Mucosa of descending colon (tissue), 3 donors: ENCODE results near the gene SLC2A5. TPM values are rescaled to one million over a fixed set of nuclear protein-coding genes. Genes with fewer than 3 reads are reported as not detected.

Experiments
- ATAC-seq: fragments of 200-7000 bp; cut with Tn5 transposase; one replicate; pipeline ENCODE4 v1.9.1; 2020; ENCODE audit warnings: mild to moderate bottlenecking, moderate library complexity
- DNase-seq, 3 donors: peaks; one replicate each; pipeline ENCODE4 v3.0.0-alpha.2; 2020
- H3K36me3 ChIP-seq: fragments of 200-600 bp; one replicate; pipeline ENCODE4 v1.8.0; 2021; ENCODE audit warnings: low read depth, mild to moderate bottlenecking
- H3K4me1 ChIP-seq: fragments of 200-600 bp; one replicate; pipeline ENCODE4 v1.8.0; 2021; ENCODE audit warnings: low read depth, mild to moderate bottlenecking
- H3K4me3 ChIP-seq: fragments of 200-600 bp; one replicate; pipeline ENCODE4 v1.8.0; 2021; ENCODE audit warnings: mild to moderate bottlenecking
- H3K9me3 ChIP-seq: fragments of 200-600 bp; one replicate; pipeline ENCODE4 v1.8.0; 2021; ENCODE audit warnings: mild to moderate bottlenecking
- intact Hi-C, 2 donors: fragments of 100-400 bp; cut with DNase I in 1 of 2; cut with micrococcal nuclease in 1 of 2; formaldehyde crosslinking; loops; one replicate each; pipeline versions ENCODE4 v1.11.0 to v1.11.1; 2022; cut with DNase I, micrococcal nuclease
- total RNA-seq, 3 donors: library from RNA; stranded (reverse); fragmentation: NEBNext Ultra II Directional in 2 of 3; extraction: Animal tissue kit (Norgen Biotek cat#: 25700) in 2 of 3; gene quantifications; one replicate each; pipeline versions ENCODE4 v1.2.1 to v1.2.4, GENCODE V29; 2021 to 2023
- TF ChIP-seq, protein P1 (sequence below): fragments of 200-600 bp; IDR thresholded peaks from one replicate; pipeline ENCODE4 v1.8.0; 2022; ENCODE audit warnings: antibody characterized with exemption, mild to moderate bottlenecking
- donor health status: DM: no; HTN: no; CAD: no; lungs with moderate emphysema.
- donor health status: DM: no; HTN: no; CAD: no.
- donor health status: DM: no; HTN: yes; CAD: no.

SLC2A5 gene
- total RNA-seq, 3 donors from 2014 or later, result 4.4 to 34.5 (median 7.8) TPM

DNA sequence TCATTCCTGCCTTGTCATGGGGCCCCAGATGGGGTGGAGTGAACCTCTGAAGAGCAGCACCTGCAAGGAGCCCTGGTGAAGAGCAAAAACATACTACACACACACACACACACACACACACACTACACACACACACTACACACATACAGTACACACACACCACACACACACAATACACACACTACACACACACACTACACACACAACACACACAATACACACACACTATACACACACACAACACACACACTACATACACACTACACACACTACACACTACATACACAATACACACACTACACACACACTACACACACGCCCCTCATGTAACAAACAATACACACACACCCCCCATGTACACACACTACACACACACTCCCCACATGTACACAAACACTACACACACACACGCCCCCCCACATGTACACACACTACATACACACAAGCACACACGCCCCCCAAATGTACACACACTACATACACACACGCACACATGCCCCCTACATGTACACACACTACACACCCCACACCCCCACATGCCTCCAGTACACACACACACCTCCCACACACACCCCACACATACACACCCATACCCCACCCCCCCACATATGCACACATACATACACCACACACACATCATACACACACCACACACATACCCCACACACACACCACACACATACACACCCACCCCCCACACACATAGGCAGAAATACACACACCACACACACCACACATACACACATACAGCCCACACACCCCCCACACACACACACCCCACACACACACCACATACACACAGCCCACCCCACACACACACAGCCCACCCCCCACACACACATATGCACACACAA lies 9.3 kb downstream of the SLC2A5 start:
- TF ChIP-seq, protein P1, sequence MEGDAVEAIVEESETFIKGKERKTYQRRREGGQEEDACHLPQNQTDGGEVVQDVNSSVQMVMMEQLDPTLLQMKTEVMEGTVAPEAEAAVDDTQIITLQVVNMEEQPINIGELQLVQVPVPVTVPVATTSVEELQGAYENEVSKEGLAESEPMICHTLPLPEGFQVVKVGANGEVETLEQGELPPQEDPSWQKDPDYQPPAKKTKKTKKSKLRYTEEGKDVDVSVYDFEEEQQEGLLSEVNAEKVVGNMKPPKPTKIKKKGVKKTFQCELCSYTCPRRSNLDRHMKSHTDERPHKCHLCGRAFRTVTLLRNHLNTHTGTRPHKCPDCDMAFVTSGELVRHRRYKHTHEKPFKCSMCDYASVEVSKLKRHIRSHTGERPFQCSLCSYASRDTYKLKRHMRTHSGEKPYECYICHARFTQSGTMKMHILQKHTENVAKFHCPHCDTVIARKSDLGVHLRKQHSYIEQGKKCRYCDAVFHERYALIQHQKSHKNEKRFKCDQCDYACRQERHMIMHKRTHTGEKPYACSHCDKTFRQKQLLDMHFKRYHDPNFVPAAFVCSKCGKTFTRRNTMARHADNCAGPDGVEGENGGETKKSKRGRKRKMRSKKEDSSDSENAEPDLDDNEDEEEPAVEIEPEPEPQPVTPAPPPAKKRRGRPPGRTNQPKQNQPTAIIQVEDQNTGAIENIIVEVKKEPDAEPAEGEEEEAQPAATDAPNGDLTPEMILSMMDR, result no peak
- intact Hi-C loops, result no loop called here
- Histone ChIP-seq H3K4me3 (no peak overlapping the region), H3K4me1 (no peaks in the 10 kb centered on the region), H3K9me3 (no peaks in the 10 kb centered on the region), H3K36me3 (no peaks in the 10 kb centered on the region)
- ATAC-seq, result no peak
- no peak for DNase-seq

DNA sequence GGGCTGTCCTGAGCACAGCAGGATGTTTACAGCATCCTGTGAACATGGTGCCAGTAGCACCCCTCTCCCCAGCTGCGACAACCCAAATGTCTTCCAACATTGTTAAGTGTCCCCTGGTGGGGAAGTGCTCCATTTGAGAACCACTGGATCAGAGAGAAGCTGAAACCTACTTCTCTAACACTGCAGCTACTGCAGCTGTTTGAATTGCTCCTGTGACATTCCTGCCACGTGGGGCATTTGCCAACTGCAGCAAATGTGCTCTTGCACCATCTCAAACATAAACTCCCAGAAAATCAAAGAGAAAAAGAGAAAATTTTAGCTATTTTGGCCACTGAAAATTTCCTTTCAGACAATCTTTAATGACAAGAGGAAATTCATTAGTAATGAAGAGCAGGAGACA lies 11.0 kb downstream of the SLC2A5 start:
- TF ChIP-seq, protein P1, result no peak
- no peak for DNase-seq
- no peaks in the 10 kb centered on the region for H3K36me3 ChIP-seq
- no peaks in the 10 kb centered on the region for H3K9me3 ChIP-seq
- H3K4me1 ChIP-seq, result no peaks in the 10 kb centered on the region
- no peak for ATAC-seq
- intact Hi-C loops, result no loop called here
- H3K4me3 ChIP-seq, result no peak overlapping the region

DNA sequence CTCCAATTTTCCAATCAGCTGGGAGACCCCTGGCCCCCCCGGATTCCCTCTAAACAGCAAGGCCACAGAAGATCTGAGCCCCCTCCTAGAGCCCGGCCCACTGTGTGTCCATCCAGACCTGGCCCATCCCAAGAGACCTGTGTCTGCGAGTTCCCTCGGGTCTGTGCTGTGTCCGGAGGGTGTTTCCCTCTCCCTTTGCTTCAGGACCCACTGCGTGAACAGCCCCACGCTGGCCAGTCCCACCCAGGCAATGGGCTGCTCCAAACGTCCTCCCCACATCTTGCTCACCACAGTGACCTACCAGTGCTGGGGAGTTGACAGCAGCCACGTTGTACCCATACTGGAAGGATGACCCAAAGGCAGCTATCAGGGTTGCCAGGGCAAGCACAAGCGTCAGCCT lies 11.6 kb downstream of the SLC2A5 start:
- Histone ChIP-seq H3K9me3 (no peaks in the 10 kb centered on the region), H3K36me3 (no peaks in the 10 kb centered on the region), H3K4me3 (no peak overlapping the region), H3K4me1 (no peaks in the 10 kb centered on the region)
- ATAC-seq (no peak), DNase-seq (no peak)
- intact Hi-C loops, result no loop called here
- TF ChIP-seq, protein P1, result no peak

DNA sequence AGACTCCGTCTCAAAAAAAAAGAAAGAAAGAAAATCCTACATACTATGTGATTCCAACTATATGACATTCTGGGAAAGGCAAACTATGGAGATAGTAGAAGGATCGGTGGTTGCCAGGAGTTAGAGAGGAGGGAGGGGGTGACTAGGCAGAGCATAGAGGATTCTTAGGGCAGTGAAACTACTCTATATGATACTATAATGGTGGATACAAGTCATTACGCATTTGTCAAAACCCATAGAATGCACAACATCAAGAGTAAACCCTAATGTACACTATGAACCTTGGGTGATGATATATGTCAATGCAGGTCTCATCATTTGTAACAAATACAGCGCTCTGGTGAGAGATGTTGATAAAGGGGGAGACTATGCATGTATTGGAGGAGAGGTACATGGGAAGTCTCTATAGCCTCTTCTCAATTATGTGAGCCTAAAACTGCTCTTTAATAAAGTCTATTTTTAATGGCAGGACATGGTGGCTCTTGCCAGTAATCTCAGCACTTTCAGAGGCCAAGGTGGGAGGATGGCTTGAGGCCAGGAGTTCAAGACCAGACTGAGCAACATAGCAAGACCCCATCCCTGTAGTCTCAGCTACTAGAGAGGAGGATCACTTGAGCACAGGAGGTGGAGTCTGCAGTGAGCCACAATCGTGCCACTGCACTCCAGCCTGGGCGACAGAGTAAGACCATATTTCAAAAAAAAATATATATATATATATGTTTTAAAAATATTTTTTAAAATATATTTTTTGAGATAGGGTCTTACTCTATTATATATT lies 17.0 kb downstream of the SLC2A5 start:
- peaks cover 11% of the 10 kb centered on the region for H3K4me1 ChIP-seq
- DNase-seq (no peak), ATAC-seq (no peak)
- H3K36me3 ChIP-seq, result no peaks in the 10 kb centered on the region
- H3K9me3 ChIP-seq, result no peaks in the 10 kb centered on the region
- no peak overlapping the region for H3K4me3 ChIP-seq
- TF ChIP-seq, protein P1, result no peak
- intact Hi-C loops, result no loop called here

DNA sequence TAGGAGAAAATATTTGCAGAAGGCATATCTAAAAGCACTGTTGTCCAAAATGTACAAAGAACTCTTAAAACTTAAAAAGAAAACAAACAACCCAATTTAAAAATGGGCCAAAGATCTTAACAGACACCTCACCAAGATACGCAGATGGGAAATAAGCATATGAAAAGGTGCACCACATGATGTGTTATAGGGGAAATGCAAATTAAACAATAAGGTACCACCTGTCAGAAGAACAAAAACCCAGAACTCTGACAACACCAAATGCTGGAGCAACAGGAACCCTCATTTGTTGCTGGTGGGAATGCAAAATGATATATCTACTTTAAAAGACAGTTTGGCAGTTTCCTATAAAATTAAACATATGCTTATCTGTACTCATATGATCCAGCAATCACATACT lies 18.1 kb downstream of the SLC2A5 start:
- TF ChIP-seq, protein P1, result no peak
- intact Hi-C loops, result no loop called here
- DNase-seq (no peak), ATAC-seq (no peak)
- H3K9me3 ChIP-seq, result no peaks in the 10 kb centered on the region
- no peak overlapping the region for H3K4me3 ChIP-seq
- H3K36me3 ChIP-seq, result no peaks in the 10 kb centered on the region
- H3K4me1 ChIP-seq, result peaks cover 11% of the 10 kb centered on the region
